HFF-Myc (cell line): ENCODE results near the gene PARVB.

Source experiments
- DNase-seq: peaks from one replicate; pipeline ENCODE4 v3.0.0-alpha.2; 2011; ENCODE audit warnings: low read depth; ENCODE audit errors: extremely low read depth
- H3K4me3 ChIP-seq: replicated peaks from 2 replicates; pipeline ENCODE4 v1.5.1; 2011; ENCODE audit warnings: low read depth, mild to moderate bottlenecking, control low read depth, low read length
- CTCF ChIP-seq: IDR thresholded peaks from 2 replicates; pipeline ENCODE4 v1.5.1; 2012; ENCODE audit warnings: mild to moderate bottlenecking, low read depth, low read length, control low read depth; ENCODE audit errors: missing control alignments

PARVB gene

GRCh38 chr22:44111562-44112155, 87.6 kb downstream of the PARVB start:
- no peak for TF ChIP-seq CTCF
- no peak for DNase-seq
- H3K4me3 ChIP-seq = no peak overlapping the region

- TF ChIP-seq CTCF = no peak
- no peak overlapping the region for H3K4me3 ChIP-seq
- no peak for DNase-seq
These were observed 88.1 kb downstream of the PARVB start for GRCh38 chr22:44112191-44112590.

- DNase-seq = no peak
- H3K4me3 ChIP-seq = no peak overlapping the region
- no peak for TF ChIP-seq CTCF
These were observed 92.2 kb downstream of the PARVB start for GRCh38 chr22:44116331-44116730.

- DNase-seq = no peak
- no peak for TF ChIP-seq CTCF
- no peak overlapping the region for H3K4me3 ChIP-seq
These were observed 92.9 kb downstream of the PARVB start for GRCh38 chr22:44116755-44117684.

- DNase-seq = no peak
- H3K4me3 ChIP-seq = no peak overlapping the region
- TF ChIP-seq CTCF = no peak
These were observed 93.6 kb downstream of the PARVB start for GRCh38 chr22:44117746-44118145.

- no peak overlapping the region for H3K4me3 ChIP-seq
- DNase-seq = no peak
These were observed 94.7 kb downstream of the PARVB start for GRCh38 chr22:44118645-44119315.

More at GRCh38 chr22:44118645-44119315, 94.7 kb downstream of the PARVB start:
- no peak for TF ChIP-seq CTCF
